GM15510 (cell line): ENCODE results near the gene GPR151.

Experiments used
- POLR2A ChIP-seq: IDR thresholded peaks from 3 replicates; pipeline ENCODE4 v1.6.1; 2011; ENCODE audit warnings: borderline replicate concordance; ENCODE audit not compliant: insufficient read length; ENCODE audit errors: extremely low read depth

The GPR151 gene

GRCh38 chr5:146475906-146476305 lies 40.1 kb downstream of the GPR151 start:
- TF ChIP-seq POLR2A: no peak

GRCh38 chr5:146475190-146475780 lies 40.7 kb downstream of the GPR151 start:
- TF ChIP-seq POLR2A: no peak

- TF ChIP-seq POLR2A: no peak
Observed at GRCh38 chr5:146474065-146474464, 41.9 kb downstream of the GPR151 start.

GRCh38 chr5:146467760-146468159 lies 48.2 kb downstream of the GPR151 start:
- no peak for TF ChIP-seq POLR2A

- no peak for TF ChIP-seq POLR2A
Observed at GRCh38 chr5:146466521-146467349, 49.3 kb downstream of the GPR151 start.

- no peak for TF ChIP-seq POLR2A
Observed at GRCh38 chr5:146463446-146463845, 52.5 kb downstream of the GPR151 start.
